GM12801 (cell line): ENCODE measurements around the gene HNRNPF.

Experiments used
- TF ChIP-seq, protein P1 (sequence below): IDR thresholded peaks from one replicate; pipeline ENCODE4 v1.5.1; 2011; ENCODE audit warnings: control low read depth; ENCODE audit not compliant: insufficient read length; ENCODE audit errors: extremely low read depth

HNRNPF gene

DNA sequence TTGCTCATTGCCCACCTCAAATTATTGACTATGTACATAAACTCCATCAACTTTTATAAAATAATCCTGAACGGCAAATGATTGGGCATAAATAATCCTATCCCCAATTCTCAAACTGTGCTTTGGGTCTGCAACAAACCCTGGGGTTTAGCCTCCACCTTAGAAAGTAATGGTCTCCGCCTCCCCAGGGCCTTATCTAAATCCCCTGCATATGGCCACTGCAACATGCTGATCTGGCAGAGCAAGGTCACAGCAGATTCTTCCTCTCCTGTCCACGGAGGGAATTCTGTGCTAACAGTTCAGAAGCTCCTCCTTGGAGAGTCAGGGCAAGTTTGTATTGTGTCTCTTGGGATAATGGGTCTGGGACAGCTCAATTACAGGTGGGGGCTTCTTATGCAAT, 19.1 kb downstream of the HNRNPF start:
- TF ChIP-seq, protein P1, sequence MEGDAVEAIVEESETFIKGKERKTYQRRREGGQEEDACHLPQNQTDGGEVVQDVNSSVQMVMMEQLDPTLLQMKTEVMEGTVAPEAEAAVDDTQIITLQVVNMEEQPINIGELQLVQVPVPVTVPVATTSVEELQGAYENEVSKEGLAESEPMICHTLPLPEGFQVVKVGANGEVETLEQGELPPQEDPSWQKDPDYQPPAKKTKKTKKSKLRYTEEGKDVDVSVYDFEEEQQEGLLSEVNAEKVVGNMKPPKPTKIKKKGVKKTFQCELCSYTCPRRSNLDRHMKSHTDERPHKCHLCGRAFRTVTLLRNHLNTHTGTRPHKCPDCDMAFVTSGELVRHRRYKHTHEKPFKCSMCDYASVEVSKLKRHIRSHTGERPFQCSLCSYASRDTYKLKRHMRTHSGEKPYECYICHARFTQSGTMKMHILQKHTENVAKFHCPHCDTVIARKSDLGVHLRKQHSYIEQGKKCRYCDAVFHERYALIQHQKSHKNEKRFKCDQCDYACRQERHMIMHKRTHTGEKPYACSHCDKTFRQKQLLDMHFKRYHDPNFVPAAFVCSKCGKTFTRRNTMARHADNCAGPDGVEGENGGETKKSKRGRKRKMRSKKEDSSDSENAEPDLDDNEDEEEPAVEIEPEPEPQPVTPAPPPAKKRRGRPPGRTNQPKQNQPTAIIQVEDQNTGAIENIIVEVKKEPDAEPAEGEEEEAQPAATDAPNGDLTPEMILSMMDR = no peak

DNA sequence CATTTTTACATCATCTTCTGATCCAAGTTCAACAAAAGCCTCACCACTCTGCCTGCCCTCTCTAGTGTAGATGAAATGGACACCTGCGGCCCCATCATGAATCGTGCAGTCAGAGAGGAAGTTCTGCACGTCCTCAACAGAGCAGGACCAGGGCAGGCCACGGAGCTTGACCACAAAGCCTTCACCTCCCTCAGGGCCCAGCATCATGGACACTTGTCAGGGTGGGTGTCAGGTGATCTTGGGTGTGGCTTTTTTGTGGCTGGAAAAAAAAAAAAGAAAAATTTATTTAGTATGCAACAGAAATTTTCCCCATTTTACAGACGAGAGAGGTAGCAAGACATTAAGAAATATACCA, 21.3 kb downstream of the HNRNPF start:
- TF ChIP-seq, protein P1 = no peak

DNA sequence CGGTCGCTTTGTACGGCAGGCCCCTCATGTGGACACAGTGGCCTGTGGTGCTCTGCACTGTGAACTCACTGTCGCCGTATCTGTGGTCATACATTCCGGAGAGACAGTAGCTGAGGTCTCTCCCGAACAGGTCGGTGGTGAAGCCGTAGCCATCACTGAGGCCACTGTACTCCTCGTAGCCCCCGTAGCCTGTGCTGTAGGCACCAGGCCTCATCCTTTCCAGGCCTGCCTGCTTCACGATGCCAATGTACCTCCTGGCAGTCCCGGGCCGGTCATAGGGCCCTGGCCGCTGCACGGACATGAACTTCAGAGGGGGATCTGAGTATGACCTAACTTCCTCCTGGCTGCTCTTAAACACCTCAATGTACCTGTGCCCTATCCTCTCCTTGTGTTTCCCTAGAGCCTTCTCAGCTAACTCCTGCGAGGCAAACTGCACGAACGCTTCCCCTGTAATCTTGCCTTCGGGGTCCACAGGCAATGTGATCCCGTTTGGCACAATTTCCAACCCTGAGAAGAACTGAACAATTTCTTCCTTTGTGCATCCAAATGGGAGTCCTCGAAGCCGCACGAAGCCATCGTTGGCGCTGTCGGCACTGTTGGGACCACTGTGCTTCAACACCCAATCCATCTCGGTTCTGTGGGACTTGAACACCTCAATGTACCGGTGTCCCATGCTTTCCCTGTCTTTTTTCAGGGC, 21.9 kb downstream of the HNRNPF start:
- TF ChIP-seq, protein P1 = no peak

DNA sequence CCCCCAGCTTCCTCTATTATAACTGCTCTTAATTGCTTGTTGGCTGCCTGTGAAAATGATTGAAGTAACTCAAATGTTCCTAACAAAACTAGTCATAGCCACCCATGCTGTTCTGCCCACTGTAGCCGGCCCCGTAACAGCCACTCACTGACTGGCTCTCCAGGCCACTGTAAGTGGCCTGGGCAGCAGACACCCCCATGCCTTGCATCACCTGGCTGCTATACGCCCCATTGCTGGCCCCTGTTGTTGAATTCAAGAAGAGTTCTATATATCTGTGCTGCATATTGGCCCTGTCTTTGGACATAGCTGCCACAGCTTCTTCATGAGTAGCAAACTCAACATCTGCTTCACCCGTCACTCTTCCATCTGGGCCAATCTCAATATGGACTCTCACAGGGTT, 22.4 kb downstream of the HNRNPF start:
- TF ChIP-seq, protein P1 = no peak

DNA sequence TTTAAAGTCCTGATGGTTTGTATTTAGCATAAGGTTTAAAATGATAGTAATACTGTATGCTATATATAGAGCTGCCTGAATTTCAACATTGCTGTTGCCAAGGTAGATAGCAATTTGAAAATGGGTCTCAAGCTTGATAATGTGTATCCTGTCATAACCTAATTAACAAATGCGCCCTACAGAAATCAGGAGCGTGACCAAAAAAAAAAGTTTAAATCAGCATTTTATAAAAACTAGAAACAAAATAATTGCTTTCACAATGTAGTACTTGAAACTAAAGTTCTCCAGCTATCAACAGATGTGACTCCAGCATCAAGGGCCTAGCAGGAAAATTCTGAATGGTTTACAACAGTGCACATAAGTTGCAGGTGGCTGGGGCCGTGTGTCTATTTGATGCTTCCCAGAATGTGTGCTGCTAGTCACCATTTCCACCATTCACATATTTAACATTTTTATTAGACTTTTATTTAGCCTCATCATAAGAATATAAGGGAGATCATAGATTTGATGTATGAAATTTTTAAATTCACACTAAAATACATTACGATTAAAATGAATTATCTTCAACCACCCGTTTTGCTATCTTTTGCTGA, 23.5 kb downstream of the HNRNPF start:
- TF ChIP-seq, protein P1 = no peak

DNA sequence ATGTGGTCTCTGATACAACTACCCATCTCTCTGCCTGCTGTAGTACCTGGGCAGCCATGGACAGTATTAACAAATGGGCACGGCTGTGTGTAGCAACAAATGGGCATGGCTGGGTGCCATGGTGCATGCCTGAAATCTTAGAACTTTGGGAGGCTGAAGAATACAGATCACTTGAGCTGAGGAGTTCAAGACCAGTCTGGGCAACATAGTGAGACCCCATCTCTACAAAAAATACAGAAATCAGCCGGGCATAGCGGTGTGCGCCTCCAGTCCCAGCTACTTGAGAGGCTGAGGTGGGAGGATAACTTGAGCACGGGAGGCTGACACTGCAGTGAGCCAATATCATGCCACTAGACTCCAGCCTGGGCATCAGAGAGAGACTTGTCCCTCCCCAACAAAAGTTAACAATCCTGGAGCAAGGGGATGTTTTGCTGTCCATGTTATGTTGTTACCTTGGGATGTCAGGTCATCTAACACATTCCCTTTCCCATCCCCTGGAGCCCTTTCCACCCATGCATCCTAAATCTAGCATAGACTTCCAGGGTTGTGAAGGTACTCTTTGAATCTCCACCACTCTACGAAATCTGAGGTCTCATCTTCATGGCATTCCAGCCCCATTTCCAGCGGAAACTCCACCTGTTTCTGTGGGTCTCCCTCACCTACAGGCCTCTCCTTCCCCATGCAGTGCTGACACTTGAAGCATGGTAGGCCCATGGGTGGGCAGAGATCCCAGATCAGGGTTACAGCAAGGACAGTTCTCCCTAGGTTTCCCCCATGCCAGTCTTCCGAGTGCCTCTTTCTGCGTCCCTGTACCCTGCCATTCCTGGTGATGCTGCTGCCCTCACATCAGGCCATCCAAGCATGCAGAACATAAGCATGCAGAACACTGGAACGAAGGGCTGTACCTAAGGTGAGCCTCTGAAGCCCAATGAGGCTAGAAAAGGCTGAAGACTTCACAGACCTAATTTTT, 24.4 kb downstream of the HNRNPF start:
- TF ChIP-seq, protein P1 = no peak
